ENCODE results near the gene ABCD4.
"Not testable (repeated sequence)": the region's sequence is repeated elsewhere in the genome, so short reads cannot be mapped to it uniquely, and the experiment has no call there.

Gene ABCD4

GRCh38 chr14:74302634-74303569 lies at the start of gene ABCD4:
TSS of gene ABCD4 (minus strand) at chr14:74302934. CDS start at chr14:74302912, 22 bp downstream.
- DNase-seq (ENCODE audit: low read depth): peak; percentile 92

- no peak for DNase-seq (ENCODE audit: low read depth)
Observed at GRCh38 chr14:74350928-74351323, 48.2 kb upstream of the ABCD4 start.

DNA sequence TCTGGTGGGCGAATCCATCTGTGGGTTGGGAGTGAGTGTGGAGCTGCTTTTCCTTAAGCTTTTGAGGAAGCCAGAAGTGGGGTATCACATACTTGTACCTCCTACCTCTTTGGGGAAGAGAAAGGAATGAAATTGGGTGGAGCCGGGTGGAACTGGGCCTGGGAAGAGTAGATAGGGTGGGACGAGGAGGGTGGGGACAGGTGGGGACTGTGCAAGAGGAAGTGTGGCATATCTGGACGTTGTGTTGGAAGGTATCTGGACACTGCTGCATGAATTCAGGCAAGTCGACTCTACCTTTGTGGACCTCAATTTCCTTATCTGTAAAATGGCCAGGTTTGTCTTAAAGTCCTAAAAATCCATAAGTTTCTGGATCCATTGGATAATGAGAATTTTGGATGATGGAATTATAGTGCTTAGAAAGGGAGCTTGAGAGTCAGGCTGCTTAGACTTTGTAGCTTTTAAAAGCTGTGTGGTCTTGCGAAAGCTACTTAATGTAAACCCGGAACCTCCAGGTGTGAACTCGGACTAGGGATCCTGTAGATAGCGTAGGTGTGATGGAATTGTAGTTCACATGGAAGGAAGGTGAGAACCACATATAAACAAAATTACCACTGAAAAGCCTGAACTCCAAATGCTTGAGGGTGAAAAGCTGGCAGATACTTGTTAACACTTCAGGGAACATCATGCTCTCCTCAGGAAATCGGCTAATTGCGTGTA lies 47.6 kb upstream of the ABCD4 start:
- DNase-seq (ENCODE audit: low read depth): no peak

GRCh38 chr14:74349757-74350156 lies 47.0 kb upstream of the ABCD4 start:
- DNase-seq (ENCODE audit: low read depth): no peak

GRCh38 chr14:74348735-74349463 lies 46.2 kb upstream of the ABCD4 start:
- DNase-seq (ENCODE audit: low read depth): no peak

GRCh38 chr14:74348241-74348734 lies 45.6 kb upstream of the ABCD4 start, which contains the start of gene VRTN:
TSS of gene VRTN (plus strand) at chr14:74348471. CDS start at chr14:74356784, 8,313 bp downstream.
- DNase-seq (ENCODE audit: low read depth): no peak

DNA sequence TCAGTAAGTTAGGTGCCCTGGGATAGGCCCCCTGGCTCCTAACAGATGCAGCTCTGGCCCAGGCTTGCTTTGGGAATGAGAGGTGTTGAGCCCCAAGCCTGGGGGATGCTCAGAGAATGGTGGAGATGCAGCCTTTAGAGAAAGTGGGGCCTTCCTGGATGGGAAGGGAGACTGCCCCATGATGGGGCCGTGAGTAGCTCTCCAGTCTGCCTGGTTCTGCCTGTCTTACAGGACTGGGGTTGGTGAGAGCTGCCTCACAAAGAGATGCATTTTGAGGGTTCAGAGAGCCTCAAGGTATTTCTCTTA lies 45.0 kb upstream of the ABCD4 start:
- DNase-seq (ENCODE audit: low read depth): no peak

DNA sequence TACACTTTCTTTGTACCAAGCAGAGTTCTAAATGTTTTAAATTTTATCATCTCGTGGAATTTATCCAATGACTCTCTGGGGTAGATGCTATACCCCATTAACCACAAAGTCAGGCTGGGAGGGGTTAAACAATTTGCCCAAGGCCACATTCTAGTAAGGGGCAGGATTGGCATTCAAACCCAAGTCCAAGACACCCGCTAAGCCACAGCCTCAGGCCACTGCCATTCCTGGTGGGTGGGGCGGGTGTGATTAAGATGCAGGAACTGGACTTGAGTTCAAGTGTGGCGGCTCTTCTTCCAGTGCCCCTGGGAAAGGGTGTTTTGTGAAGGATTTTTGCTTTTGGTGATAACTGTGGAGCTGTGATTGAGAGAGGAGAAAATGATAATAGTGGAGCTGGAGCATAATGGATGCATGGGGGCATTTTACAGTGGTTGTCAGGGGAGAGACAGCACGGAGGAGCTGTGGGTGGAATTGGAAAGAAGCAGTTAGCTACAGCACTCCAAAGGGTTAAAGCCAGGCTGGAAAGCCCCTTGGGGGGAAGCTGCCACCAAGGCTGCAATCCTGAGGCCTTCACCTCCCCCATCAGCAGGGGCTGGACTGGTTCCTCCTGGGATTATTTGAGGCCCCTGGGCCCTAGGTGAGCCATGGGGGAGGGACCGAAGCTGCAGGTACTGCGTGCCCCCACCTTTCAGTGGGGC lies 44.5 kb upstream of the ABCD4 start:
- peak; percentile 13 for DNase-seq (ENCODE audit: low read depth)

- no peak for DNase-seq (ENCODE audit: low read depth)
Observed at GRCh38 chr14:74346341-74346740, 43.6 kb upstream of the ABCD4 start.

DNA sequence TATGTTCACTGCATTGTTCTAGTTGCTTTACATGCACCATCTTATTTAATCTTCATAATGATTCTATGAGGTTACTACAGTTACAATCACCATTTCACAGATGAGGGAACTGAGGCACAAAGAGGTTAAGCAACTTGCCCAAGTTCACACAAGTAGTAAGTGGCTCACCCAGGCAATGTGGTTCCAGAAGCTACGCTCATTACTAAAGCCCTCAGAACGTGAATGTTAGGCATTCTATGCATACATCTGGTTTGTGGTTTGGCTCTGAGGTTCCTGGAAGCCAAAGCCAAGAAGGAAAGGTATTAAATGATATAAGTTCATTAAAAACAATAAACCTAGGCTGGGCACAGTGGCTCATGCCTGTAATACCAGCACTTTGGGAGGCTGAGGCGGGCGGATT lies 31.2 kb upstream of the ABCD4 start:
- peak; percentile 82 for DNase-seq (ENCODE audit: low read depth)

GRCh38 chr14:74329950-74330552 lies 27.3 kb upstream of the ABCD4 start:
- DNase-seq (ENCODE audit: low read depth): not testable (repeated sequence)

- DNase-seq (ENCODE audit: low read depth): no peak
Observed at GRCh38 chr14:74326369-74327152, 23.8 kb upstream of the ABCD4 start.

GRCh38 chr14:74325446-74325845 lies 22.7 kb upstream of the ABCD4 start:
- no peak for DNase-seq (ENCODE audit: low read depth)

GRCh38 chr14:74324931-74325361 lies 22.2 kb upstream of the ABCD4 start:
- DNase-seq (ENCODE audit: low read depth): peak; percentile 37

DNA sequence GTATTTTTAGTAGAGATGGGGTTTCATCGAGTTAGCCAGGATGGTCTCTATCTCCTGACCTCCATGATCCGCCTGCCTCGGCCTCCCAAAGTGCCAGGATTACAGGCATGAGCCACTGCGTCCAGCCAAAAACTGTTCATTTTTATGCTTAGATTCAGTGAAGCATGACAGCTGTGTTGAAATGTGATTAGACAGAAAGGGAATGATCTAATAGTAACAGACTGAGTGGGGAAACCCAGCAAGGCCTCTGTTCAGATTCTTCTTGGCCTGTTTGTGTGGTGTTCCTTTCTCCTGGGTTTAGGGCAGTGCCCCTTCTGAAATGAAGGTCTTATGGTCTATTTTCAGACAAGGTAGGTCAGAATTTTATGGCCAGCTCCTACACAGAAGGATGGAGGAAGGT lies 11.8 kb upstream of the ABCD4 start:
- DNase-seq (ENCODE audit: low read depth): no peak

GRCh38 chr14:74313601-74314000 lies 10.9 kb upstream of the ABCD4 start:
- DNase-seq (ENCODE audit: low read depth): no peak

DNA sequence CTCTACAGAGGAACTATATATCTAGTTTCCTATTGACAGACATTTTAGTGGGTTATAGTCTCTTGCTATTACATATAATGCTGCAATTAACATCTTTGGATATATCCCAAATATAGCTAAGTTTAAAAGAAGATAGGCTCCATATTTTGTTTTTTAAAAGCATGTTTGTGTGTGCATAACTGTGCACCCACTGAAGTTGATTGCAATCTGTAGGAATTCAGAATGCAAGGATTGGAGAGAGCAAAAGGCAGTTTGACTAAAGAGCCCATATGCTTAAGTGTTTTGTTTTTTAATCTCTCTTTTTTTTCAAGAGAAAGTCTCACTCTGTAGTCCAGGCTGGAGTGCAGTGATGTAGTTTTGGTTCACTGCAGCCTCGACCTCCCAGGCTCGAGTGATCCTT lies 9.4 kb upstream of the ABCD4 start:
- no peak for DNase-seq (ENCODE audit: low read depth)

GRCh38 chr14:74309125-74310022 lies 6.6 kb upstream of the ABCD4 start:
- DNase-seq (ENCODE audit: low read depth): no peak

DNA sequence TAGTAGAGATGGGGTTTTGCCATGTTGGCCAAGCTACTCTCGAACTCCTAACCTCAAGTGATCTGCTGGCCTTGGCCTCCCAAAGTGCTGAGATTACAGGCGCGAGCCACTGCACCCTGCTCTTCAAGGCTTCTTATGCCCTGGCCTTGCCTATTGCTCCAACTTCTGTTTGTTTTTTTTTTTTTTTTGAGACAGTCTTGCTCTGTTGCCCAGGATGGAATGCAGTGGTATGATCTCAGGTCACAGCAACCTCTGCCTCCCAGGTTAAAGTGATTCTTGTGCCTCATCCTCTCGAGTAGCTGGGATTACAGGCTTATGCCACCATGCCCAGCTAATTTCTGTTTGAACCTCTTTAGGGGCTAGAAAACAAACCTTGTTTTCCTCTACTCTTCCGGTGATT lies 6.0 kb upstream of the ABCD4 start:
- DNase-seq (ENCODE audit: low read depth): no peak
